GM20000 (cell line): ENCODE data around the gene KRTCAP2.

Source experiments
- DNase-seq: peaks from one replicate; pipeline ENCODE4 v3.0.0; 2012; ENCODE audit warnings: low spot score
- CTCF ChIP-seq: IDR thresholded peaks from 2 replicates; pipeline ENCODE4 v1.5.1; 2012; ENCODE audit warnings: mild to moderate bottlenecking, control low read depth; ENCODE audit errors: extremely low read depth, missing control alignments

KRTCAP2 gene

GRCh38 chr1:155123801-155124200, 49.3 kb downstream of the KRTCAP2 start:
- no peak for DNase-seq
- TF ChIP-seq CTCF: no peak

- no peak for DNase-seq
- TF ChIP-seq CTCF: no peak
Measured at GRCh38 chr1:155122308-155122707, 50.8 kb downstream of the KRTCAP2 start.

- TF ChIP-seq CTCF: no peak
- DNase-seq: no peak
Measured at GRCh38 chr1:155121249-155121648, 51.9 kb downstream of the KRTCAP2 start.

GRCh38 chr1:155120253-155120652, 52.9 kb downstream of the KRTCAP2 start:
- no peak for DNase-seq
- no peak for TF ChIP-seq CTCF
